HEK293 (cell line): Measurements from ENCODE around the gene DRICH1.

Source experiments
- YY1 ChIP-seq: fragments of 450-650 bp; formaldehyde crosslinking; IDR thresholded peaks from 2 replicates; pipeline ENCODE4 v1.5.1; 2018; ENCODE audit warnings: missing biosample characterization, missing genetic modification characterization
- ZNF280D ChIP-seq: fragments of 450-650 bp; formaldehyde crosslinking; IDR thresholded peaks from 2 replicates; pipeline ENCODE4 v1.5.1; 2016; ENCODE audit warnings: missing biosample characterization, missing genetic modification characterization
- ZNF777 ChIP-seq: fragments of 450-650 bp; formaldehyde crosslinking; IDR thresholded peaks from 2 replicates; pipeline ENCODE4 v1.5.1; 2017; ENCODE audit warnings: missing biosample characterization, missing genetic modification characterization, borderline replicate concordance

- no peak for TF ChIP-seq YY1 (tag by site-specific recombination)
- no peak for TF ChIP-seq ZNF777 (tag by site-specific recombination)
- TF ChIP-seq ZNF280D (tag by site-specific recombination) = no peak
Measured at GRCh38 chr22:23604939-23605712, 27.0 kb downstream of the DRICH1 start.
